ENCODE data around the gene TRMT11.
"Not testable (repeated sequence)": the region's sequence is repeated elsewhere in the genome, so short reads cannot be mapped to it uniquely, and the experiment has no call there.

DNA sequence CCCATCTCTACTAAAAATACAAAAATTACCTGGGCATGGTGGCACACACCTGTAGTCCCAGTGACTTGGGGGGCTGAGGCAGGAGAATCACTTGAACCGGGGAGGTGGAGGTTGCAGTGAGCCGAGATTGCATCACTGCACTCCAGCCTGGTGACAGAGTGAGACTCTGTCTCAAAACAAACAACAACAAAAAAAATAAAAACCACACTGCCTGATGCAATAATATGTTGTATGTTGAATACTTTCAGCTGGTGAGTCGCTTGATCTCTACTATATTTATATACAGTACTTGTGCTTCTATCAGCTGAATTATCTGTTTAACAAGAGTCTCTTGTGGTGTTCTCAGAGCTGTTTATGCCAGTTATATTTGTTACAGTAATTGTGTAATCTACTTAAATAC lies 37.1 kb downstream of the TRMT11 start:
- TF ChIP-seq, protein P1, sequence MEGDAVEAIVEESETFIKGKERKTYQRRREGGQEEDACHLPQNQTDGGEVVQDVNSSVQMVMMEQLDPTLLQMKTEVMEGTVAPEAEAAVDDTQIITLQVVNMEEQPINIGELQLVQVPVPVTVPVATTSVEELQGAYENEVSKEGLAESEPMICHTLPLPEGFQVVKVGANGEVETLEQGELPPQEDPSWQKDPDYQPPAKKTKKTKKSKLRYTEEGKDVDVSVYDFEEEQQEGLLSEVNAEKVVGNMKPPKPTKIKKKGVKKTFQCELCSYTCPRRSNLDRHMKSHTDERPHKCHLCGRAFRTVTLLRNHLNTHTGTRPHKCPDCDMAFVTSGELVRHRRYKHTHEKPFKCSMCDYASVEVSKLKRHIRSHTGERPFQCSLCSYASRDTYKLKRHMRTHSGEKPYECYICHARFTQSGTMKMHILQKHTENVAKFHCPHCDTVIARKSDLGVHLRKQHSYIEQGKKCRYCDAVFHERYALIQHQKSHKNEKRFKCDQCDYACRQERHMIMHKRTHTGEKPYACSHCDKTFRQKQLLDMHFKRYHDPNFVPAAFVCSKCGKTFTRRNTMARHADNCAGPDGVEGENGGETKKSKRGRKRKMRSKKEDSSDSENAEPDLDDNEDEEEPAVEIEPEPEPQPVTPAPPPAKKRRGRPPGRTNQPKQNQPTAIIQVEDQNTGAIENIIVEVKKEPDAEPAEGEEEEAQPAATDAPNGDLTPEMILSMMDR (IDR thresholded peaks at IDR 0.05; ENCODE audit: insufficient read depth, low read length): not testable (repeated sequence)
- not testable (repeated sequence) for TF ChIP-seq POLR2AphosphoS5 (IDR thresholded peaks at IDR 0.05; ENCODE audit: low read depth)
- TF ChIP-seq, protein P2, sequence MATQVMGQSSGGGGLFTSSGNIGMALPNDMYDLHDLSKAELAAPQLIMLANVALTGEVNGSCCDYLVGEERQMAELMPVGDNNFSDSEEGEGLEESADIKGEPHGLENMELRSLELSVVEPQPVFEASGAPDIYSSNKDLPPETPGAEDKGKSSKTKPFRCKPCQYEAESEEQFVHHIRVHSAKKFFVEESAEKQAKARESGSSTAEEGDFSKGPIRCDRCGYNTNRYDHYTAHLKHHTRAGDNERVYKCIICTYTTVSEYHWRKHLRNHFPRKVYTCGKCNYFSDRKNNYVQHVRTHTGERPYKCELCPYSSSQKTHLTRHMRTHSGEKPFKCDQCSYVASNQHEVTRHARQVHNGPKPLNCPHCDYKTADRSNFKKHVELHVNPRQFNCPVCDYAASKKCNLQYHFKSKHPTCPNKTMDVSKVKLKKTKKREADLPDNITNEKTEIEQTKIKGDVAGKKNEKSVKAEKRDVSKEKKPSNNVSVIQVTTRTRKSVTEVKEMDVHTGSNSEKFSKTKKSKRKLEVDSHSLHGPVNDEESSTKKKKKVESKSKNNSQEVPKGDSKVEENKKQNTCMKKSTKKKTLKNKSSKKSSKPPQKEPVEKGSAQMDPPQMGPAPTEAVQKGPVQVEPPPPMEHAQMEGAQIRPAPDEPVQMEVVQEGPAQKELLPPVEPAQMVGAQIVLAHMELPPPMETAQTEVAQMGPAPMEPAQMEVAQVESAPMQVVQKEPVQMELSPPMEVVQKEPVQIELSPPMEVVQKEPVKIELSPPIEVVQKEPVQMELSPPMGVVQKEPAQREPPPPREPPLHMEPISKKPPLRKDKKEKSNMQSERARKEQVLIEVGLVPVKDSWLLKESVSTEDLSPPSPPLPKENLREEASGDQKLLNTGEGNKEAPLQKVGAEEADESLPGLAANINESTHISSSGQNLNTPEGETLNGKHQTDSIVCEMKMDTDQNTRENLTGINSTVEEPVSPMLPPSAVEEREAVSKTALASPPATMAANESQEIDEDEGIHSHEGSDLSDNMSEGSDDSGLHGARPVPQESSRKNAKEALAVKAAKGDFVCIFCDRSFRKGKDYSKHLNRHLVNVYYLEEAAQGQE (IDR thresholded peaks at IDR 0.05; ENCODE audit: insufficient replicate concordance, low read depth): not testable (repeated sequence)
